ENCODE measurements around the gene CELF4. TPM values are rescaled to one million over a fixed set of nuclear protein-coding genes. Genes with fewer than 3 reads are reported as not detected.
A peak's percentile ranks its signal among the peaks of the same experiment; 100 is the strongest.

CELF4 gene
- total and polyA plus RNA-seq, 2 experiments from 2014 or later = 1.6 to 2.1 TPM

GRCh38 chr18:37235583-37235982 is 330.0 kb downstream of the CELF4 start:
- Histone ChIP-seq H3K4me3 (no peak overlapping the region), H3K4me1 (ENCODE audit: low read depth) (no peaks in the 10 kb centered on the region), H3K27ac (no peak overlapping the region), H3K27me3 (no peaks in the 10 kb centered on the region), H3K36me3 (no peaks in the 10 kb centered on the region), H3K9me3 (ENCODE audit: low read depth) (no peaks in the 10 kb centered on the region)
- no peak for DNase-seq (ENCODE audit: low read depth in 1 of 2, low spot score in 1 of 2)
- TF ChIP-seq CTCF (IDR thresholded peaks at IDR 0.05; ENCODE audit: low read depth, low read length) = no peak

DNA sequence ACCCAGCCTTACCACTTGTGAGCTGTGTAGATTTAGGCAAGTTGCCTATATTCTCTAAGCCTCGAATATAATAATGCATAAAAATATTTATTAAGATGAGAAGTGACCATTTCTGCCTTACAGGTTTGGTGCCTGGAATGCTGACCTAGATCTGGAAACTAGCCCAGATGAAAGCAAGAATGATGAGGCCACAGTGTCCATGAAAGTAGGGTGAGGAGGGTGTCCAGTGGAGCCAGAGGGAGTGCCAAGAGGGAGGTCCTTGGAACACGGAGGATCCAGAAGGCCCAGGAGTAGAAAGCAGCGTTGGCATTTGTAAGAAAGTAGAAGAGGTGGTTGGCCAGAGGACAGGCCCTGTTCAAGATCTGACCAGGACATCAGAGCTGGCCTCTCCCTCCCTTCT is 334.3 kb downstream of the CELF4 start:
- Histone ChIP-seq H3K4me1 (ENCODE audit: low read depth) (no peaks in the 10 kb centered on the region), H3K4me3 (no peak overlapping the region), H3K27me3 (no peaks in the 10 kb centered on the region), H3K27ac (no peak overlapping the region), H3K36me3 (no peaks in the 10 kb centered on the region), H3K9me3 (ENCODE audit: low read depth) (no peaks in the 10 kb centered on the region)
- DNase-seq (ENCODE audit: low read depth in 1 of 2, low spot score in 1 of 2) = no peak
- TF ChIP-seq CTCF (IDR thresholded peaks at IDR 0.05; ENCODE audit: low read depth, low read length) = no peak

DNA sequence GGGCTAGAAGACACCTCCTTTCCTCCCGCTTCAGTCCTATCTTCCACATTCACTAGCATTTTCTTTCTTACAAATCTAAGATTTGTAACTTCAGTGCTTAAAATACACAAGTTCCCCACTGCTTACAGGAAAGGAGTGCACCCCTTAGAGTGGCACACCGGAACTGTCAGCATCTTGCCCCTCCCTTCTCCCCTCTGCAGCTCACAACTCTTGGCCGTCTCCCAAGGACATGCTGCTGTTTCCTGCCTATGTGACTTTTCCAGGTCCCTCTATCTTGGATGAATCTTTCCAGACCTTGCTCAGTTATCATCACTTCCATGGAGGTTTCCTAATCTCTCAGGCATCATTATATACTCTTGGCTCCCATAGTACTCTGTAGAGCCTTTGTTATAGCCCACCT is 334.8 kb downstream of the CELF4 start:
- Histone ChIP-seq H3K36me3 (no peaks in the 10 kb centered on the region), H3K4me1 (ENCODE audit: low read depth) (no peaks in the 10 kb centered on the region), H3K27me3 (no peaks in the 10 kb centered on the region), H3K27ac (no peak overlapping the region), H3K9me3 (ENCODE audit: low read depth) (no peaks in the 10 kb centered on the region), H3K4me3 (no peak overlapping the region)
- DNase-seq (ENCODE audit: low read depth in 1 of 2, low spot score in 1 of 2) = peak in 1 of 2 donors; percentile 7
- no peak for TF ChIP-seq CTCF (IDR thresholded peaks at IDR 0.05; ENCODE audit: low read depth, low read length)

DNA sequence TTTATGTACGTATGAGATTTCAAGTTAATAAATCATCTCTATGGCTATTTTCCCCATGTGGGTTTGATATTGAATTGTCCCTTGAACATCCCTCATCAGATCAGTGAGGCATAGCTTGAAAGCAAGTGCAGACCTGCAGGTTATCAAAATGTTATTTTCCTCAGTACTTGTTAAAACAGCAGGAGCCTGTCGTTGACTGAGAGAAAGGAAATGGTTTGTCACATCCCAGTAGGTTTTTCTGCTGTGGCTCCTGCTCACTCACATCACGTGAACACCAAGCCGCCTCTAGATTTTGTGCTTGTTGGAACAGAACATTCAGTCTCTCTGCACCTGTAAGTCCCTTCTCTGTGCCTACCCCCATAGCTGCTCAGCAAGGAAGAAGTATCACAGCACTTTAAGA is 340.3 kb downstream of the CELF4 start:
- H3K4me3 ChIP-seq = no peak overlapping the region
- no peak for TF ChIP-seq CTCF (IDR thresholded peaks at IDR 0.05; ENCODE audit: low read depth, low read length)
- no peaks in the 10 kb centered on the region for H3K4me1 ChIP-seq (ENCODE audit: low read depth)
- DNase-seq (ENCODE audit: low read depth in 1 of 2, low spot score in 1 of 2) = no peak
- H3K36me3 ChIP-seq = no peaks in the 10 kb centered on the region
- H3K9me3 ChIP-seq (ENCODE audit: low read depth) = no peaks in the 10 kb centered on the region
- H3K27me3 ChIP-seq = no peaks in the 10 kb centered on the region
- no peak overlapping the region for H3K27ac ChIP-seq

- H3K36me3 ChIP-seq = no peaks in the 10 kb centered on the region
- DNase-seq (ENCODE audit: low read depth in 1 of 2, low spot score in 1 of 2) = no peak
- no peaks in the 10 kb centered on the region for H3K9me3 ChIP-seq (ENCODE audit: low read depth)
- TF ChIP-seq CTCF (IDR thresholded peaks at IDR 0.05; ENCODE audit: low read depth, low read length) = no peak
- H3K4me3 ChIP-seq = no peak overlapping the region
- no peak overlapping the region for H3K27ac ChIP-seq
- H3K4me1 ChIP-seq (ENCODE audit: low read depth) = no peaks in the 10 kb centered on the region
- H3K27me3 ChIP-seq = no peaks in the 10 kb centered on the region
These were observed 342.6 kb downstream of the CELF4 start for GRCh38 chr18:37222999-37223378.
